Smooth muscle cell (in vitro differentiated cells): Measurements from ENCODE around the gene CRELD2. TPM values are rescaled to one million over a fixed set of nuclear protein-coding genes. Genes with fewer than 3 reads are reported as not detected.

Source experiments
- DNase-seq: peaks from one replicate; lab custom pipeline; 2025; ENCODE audit not compliant: unreplicated experiment; lab: John Stamatoyannopoulos, UW
- H2AFZ ChIP-seq: fragments of 200-600 bp; sonication (generic); 2 replicates; pipeline ENCODE4 v1.6.0; 2016; ENCODE audit warnings: antibody characterized with exemption, low read depth, mild to moderate bottlenecking
- H3F3A ChIP-seq: fragments of 200-600 bp; sonication (generic); 2 replicates; pipeline ENCODE4 v1.6.0; 2017; ENCODE audit warnings: antibody characterized with exemption, low read depth
- H3K27ac ChIP-seq: fragments of 200-600 bp; sonication (generic); 2 replicates; pipeline ENCODE4 v1.5.1; 2016; ENCODE audit warnings: low read depth, mild to moderate bottlenecking
- H3K27me3 ChIP-seq: fragments of 200-600 bp; sonication (generic); 2 replicates; pipeline ENCODE4 v1.6.1; 2016; ENCODE audit warnings: low read depth, mild to moderate bottlenecking
- H3K36me3 ChIP-seq: fragments of 200-600 bp; sonication (generic); 2 replicates; pipeline ENCODE4 v1.5.1; 2016; ENCODE audit warnings: low read depth
- H3K4me1 ChIP-seq: fragments of 200-600 bp; sonication (generic); 2 replicates; pipeline ENCODE4 v1.5.1; 2016; ENCODE audit warnings: low read depth
- H3K4me2 ChIP-seq: fragments of 200-600 bp; sonication (generic); 2 replicates; pipeline ENCODE4 v1.6.0; 2016; ENCODE audit warnings: mild to moderate bottlenecking
- H3K4me3 ChIP-seq: fragments of 200-600 bp; sonication (generic); 2 replicates; pipeline ENCODE4 v1.5.1; 2016; ENCODE audit warnings: mild to moderate bottlenecking
- H3K79me2 ChIP-seq: fragments of 200-600 bp; sonication (generic); 2 replicates; pipeline ENCODE4 v1.6.0; 2016; ENCODE audit warnings: low read depth, mild to moderate bottlenecking
- H3K9ac ChIP-seq: fragments of 200-600 bp; sonication (generic); 2 replicates; pipeline ENCODE4 v1.6.0; 2016; ENCODE audit warnings: low read depth
- H3K9me3 ChIP-seq: fragments of 200-600 bp; sonication (generic); replicated peaks from 2 replicates; pipeline ENCODE4 v1.5.1; 2016; ENCODE audit warnings: low read depth
- H4K20me1 ChIP-seq: fragments of 200-600 bp; sonication (generic); 2 replicates; pipeline ENCODE4 v1.6.0; 2016; ENCODE audit warnings: low read depth
- CTCF ChIP-seq: fragments of 200-600 bp; sonication (generic); IDR thresholded peaks from 2 replicates; pipeline ENCODE4 v1.5.1; 2017; ENCODE audit warnings: borderline replicate concordance, mild to moderate bottlenecking, antibody characterized with exemption; ENCODE audit not compliant: insufficient read depth, poor library complexity, severe bottlenecking
- WGBS: methylation state at CpG from one replicate; pipeline ENCODE4 v1.1.7; 2016; ENCODE audit warnings: low lambda C conversion rate; 5-methylcytosine and 5-hydroxymethylcytosine counted together
- polyA plus RNA-seq: library from polyadenylated mRNA; unstranded; fragments of >200 nt; fragmentation: Nextera tagmentation; extraction: Ambion mirVana; gene quantifications from 2 replicates; pipeline ENCODE4 v1.2.1, GENCODE V29; 2016
- total RNA-seq: library from RNA; depleted of rRNA; stranded (reverse); fragments of >200 nt; gene quantifications from 2 replicates; pipeline ENCODE4 v1.2.3, GENCODE V29; 2014

Gene CRELD2
- total and polyA plus RNA-seq, 2 experiments from 2014 or later, result 52.7 to 127 TPM

GRCh38 chr22:49878206-49878605 is 40.2 kb upstream of the CRELD2 start:
- H3F3A ChIP-seq, result no peaks in the 10 kb centered on the region
- H3K4me3 ChIP-seq, result no peak overlapping the region
- no peak overlapping the region for H3K9ac ChIP-seq
- 97% methylated on average over 8 of the region's 8 CpGs for WGBS
- H3K27ac ChIP-seq, result no peak overlapping the region
- no peak overlapping the region for H3K4me2 ChIP-seq
- H2AFZ ChIP-seq, result no peak overlapping the region
- H3K36me3 ChIP-seq, result no peaks in the 10 kb centered on the region
- no peak for DNase-seq
- peaks cover 95% of the 10 kb centered on the region for H3K79me2 ChIP-seq
- H3K27me3 ChIP-seq, result no peaks in the 10 kb centered on the region
- no peaks in the 10 kb centered on the region for H3K9me3 ChIP-seq
- no peaks in the 10 kb centered on the region for H3K4me1 ChIP-seq
- TF ChIP-seq CTCF, result no peak
- H4K20me1 ChIP-seq, result peaks cover 71% of the 10 kb centered on the region

- no peak overlapping the region for H2AFZ ChIP-seq
- H3K4me3 ChIP-seq, result no peak overlapping the region
- peaks cover 6% of the 10 kb centered on the region for H3K36me3 ChIP-seq
- no peaks in the 10 kb centered on the region for H3K4me1 ChIP-seq
- H3K27ac ChIP-seq, result no peak overlapping the region
- H3K4me2 ChIP-seq, result no peak overlapping the region
- no peaks in the 10 kb centered on the region for H3K27me3 ChIP-seq
- DNase-seq, result no peak
- TF ChIP-seq CTCF, result no peak
- H3K79me2 ChIP-seq, result peaks cover 80% of the 10 kb centered on the region
- H3K9ac ChIP-seq, result no peak overlapping the region
- WGBS, result 95% methylated on average over 9 of the region's 9 CpGs
- peaks cover 73% of the 10 kb centered on the region for H4K20me1 ChIP-seq
- H3K9me3 ChIP-seq, result no peaks in the 10 kb centered on the region
- no peaks in the 10 kb centered on the region for H3F3A ChIP-seq
Observed at GRCh38 chr22:49879871-49880270, 38.6 kb upstream of the CRELD2 start.

DNA sequence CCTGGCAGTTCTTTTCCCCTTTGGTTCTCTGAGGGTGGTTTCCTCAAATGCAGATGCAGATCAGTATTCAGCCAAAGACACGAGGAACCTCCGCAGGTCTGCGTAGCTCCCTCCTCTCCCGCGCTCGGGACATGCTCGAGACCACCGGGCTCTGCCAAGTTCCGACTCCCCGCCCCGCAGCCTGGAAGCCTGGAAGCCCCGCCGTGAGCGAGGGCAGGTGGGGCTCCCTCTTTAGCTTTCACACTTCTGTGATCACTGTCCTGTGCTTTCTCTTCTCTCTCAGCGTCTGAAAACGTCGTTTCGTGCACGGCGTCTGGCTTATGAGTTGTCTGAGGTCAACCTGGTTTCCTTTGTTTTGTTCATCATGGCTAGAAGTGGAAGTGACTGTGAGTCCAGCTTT is 38.2 kb upstream of the CRELD2 start:
- no peak for TF ChIP-seq CTCF
- no peak for DNase-seq
- Histone ChIP-seq H3K9ac (no peak overlapping the region), H3K36me3 (peaks cover 7% of the 10 kb centered on the region), H3K4me1 (no peaks in the 10 kb centered on the region), H3K79me2 (peaks cover 76% of the 10 kb centered on the region), H2AFZ (no peak overlapping the region), H4K20me1 (peaks cover 71% of the 10 kb centered on the region), H3K27ac (no peak overlapping the region), H3F3A (no peaks in the 10 kb centered on the region), H3K27me3 (no peaks in the 10 kb centered on the region), H3K4me2 (no peak overlapping the region), H3K4me3 (no peak overlapping the region), H3K9me3 (no peaks in the 10 kb centered on the region)
- WGBS, result 79% methylated on average over 20 of the region's 20 CpGs

DNA sequence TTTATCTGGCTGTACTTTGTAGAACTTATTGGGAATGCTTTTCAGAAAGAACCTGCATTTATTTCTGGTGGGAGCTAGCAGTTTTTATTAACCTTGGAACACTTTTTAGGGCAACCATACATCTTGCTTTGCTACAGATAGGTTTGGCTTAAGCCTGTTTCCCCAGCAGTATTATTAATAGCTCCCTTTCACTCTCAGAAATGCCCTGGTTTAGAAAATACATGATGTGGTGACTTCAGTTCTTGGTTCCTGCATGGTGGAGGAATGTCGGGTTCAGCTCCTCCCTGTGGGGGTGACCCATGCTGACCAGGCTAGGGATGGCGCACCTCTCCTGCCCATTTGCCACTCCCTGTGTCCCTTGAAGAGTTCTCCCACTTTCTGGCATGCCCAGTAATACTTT is 36.6 kb upstream of the CRELD2 start:
- Histone ChIP-seq H3K4me2 (no peak overlapping the region), H3K79me2 (peaks cover 60% of the 10 kb centered on the region)
- WGBS, result 93% methylated on average over 2 of the region's 2 CpGs

More for the DNA sequence above, 36.6 kb upstream of the CRELD2 start:
- H3K27me3 ChIP-seq, result no peaks in the 10 kb centered on the region
- H3K9ac ChIP-seq, result no peak overlapping the region
- H2AFZ ChIP-seq, result no peak overlapping the region
- DNase-seq, result no peak
- no peaks in the 10 kb centered on the region for H3K9me3 ChIP-seq
- no peak overlapping the region for H3K27ac ChIP-seq
- peaks cover 57% of the 10 kb centered on the region for H4K20me1 ChIP-seq
- H3F3A ChIP-seq, result no peaks in the 10 kb centered on the region
- peaks cover 16% of the 10 kb centered on the region for H3K36me3 ChIP-seq
- no peak overlapping the region for H3K4me3 ChIP-seq
- TF ChIP-seq CTCF, result no peak
- H3K4me1 ChIP-seq, result no peaks in the 10 kb centered on the region
